Trophoblast cell (in vitro differentiated cells and primary cell): ENCODE measurements around the gene MARS2.
A peak's percentile ranks its signal among the peaks of the same experiment; 100 is the strongest.
"Not testable (repeated sequence)": the region's sequence is repeated elsewhere in the genome, so short reads cannot be mapped to it uniquely, and the experiment has no call there.

ENCODE experiments used
- DNase-seq, 2 donors: peaks; one replicate each; pipeline ENCODE4 v3.0.0-alpha.2; 2016
- H2AFZ ChIP-seq: 2 replicates; pipeline ENCODE4 v1.6.1; 2013; ENCODE audit warnings: low read length, moderate library complexity, mild to moderate bottlenecking; ENCODE audit not compliant: insufficient read depth, poor library complexity
- H2AK5ac ChIP-seq: 2 replicates; pipeline ENCODE4 v1.6.1; 2013; ENCODE audit warnings: mild to moderate bottlenecking, low read length
- H2BK120ac ChIP-seq: 2 replicates; pipeline ENCODE4 v1.6.1; 2013; ENCODE audit warnings: low read length, mild to moderate bottlenecking, moderate library complexity; ENCODE audit not compliant: insufficient read depth, poor library complexity
- H2BK12ac ChIP-seq: 2 replicates; pipeline ENCODE4 v1.6.1; 2013; ENCODE audit warnings: mild to moderate bottlenecking, low read length, moderate library complexity
- H2BK5ac ChIP-seq: 2 replicates; pipeline ENCODE4 v1.6.1; 2013; ENCODE audit warnings: low read length, low read depth, moderate library complexity, mild to moderate bottlenecking; ENCODE audit not compliant: poor library complexity
- H3K14ac ChIP-seq: 2 replicates; pipeline ENCODE4 v1.6.1; 2013; ENCODE audit warnings: mild to moderate bottlenecking, low read length
- H3K18ac ChIP-seq: 2 replicates; pipeline ENCODE4 v1.6.1; 2013; ENCODE audit warnings: mild to moderate bottlenecking, low read length
- H3K23ac ChIP-seq: 2 replicates; pipeline ENCODE4 v1.6.1; 2013; ENCODE audit warnings: low read length
- H3K27ac ChIP-seq: 2 replicates; pipeline ENCODE4 v1.5.1; 2013; ENCODE audit warnings: low read depth, mild to moderate bottlenecking, inconsistent platforms, low read length, moderate library complexity
- H3K27me3 ChIP-seq: 2 replicates; pipeline ENCODE4 v1.6.1; 2013; ENCODE audit warnings: inconsistent platforms, mild to moderate bottlenecking, low read length, moderate library complexity; ENCODE audit not compliant: insufficient read depth
- H3K36me3 ChIP-seq, 2 experiments: 1 replicate in 1 of 2; 2 replicates in 1 of 2; pipeline ENCODE4 v1.6.1; 2013; ENCODE audit warnings: low read length in 2 of 2, mild to moderate bottlenecking in 2 of 2, moderate library complexity in 1 of 2; ENCODE audit not compliant: insufficient read depth in 2 of 2, control insufficient read depth in 1 of 2
- H3K4ac ChIP-seq: 2 replicates; pipeline ENCODE4 v1.6.1; 2013; ENCODE audit warnings: low read depth, mild to moderate bottlenecking, low read length, moderate library complexity
- H3K4me1 ChIP-seq, 2 experiments: 1 replicate in 1 of 2; 2 replicates in 1 of 2; pipeline ENCODE4 v1.6.1; 2013; ENCODE audit warnings: low read length in 2 of 2, mild to moderate bottlenecking in 2 of 2, moderate library complexity in 1 of 2; ENCODE audit not compliant: insufficient read depth in 2 of 2, control insufficient read depth in 1 of 2
- H3K4me2 ChIP-seq: 2 replicates; pipeline ENCODE4 v1.6.1; 2013; ENCODE audit warnings: inconsistent platforms, mild to moderate bottlenecking, low read length, moderate library complexity
- H3K4me3 ChIP-seq: 2 replicates; pipeline ENCODE4 v1.5.1; 2013; ENCODE audit warnings: mild to moderate bottlenecking, low read depth, low read length, inconsistent platforms
- H3K79me1 ChIP-seq: one replicate; pipeline ENCODE4 v1.6.1; 2013; ENCODE audit warnings: low read length
- H3K79me2 ChIP-seq: 2 replicates; pipeline ENCODE4 v1.6.1; 2013; ENCODE audit warnings: low read length, mild to moderate bottlenecking; ENCODE audit not compliant: control insufficient read depth, insufficient read depth, poor library complexity
- H3K9ac ChIP-seq: 2 replicates; pipeline ENCODE4 v1.6.1; 2013; ENCODE audit warnings: mild to moderate bottlenecking, low read length
- H3K9me3 ChIP-seq: 2 replicates; pipeline ENCODE4 v1.6.1; 2013; ENCODE audit warnings: low read depth, mild to moderate bottlenecking, control low read depth, inconsistent platforms, low read length; ENCODE audit not compliant: insufficient read depth
- H4K12ac ChIP-seq: 2 replicates; pipeline ENCODE4 v1.6.1; 2013; ENCODE audit warnings: low read depth, mild to moderate bottlenecking, low read length, moderate library complexity
- H4K8ac ChIP-seq: 2 replicates; pipeline ENCODE4 v1.6.1; 2013; ENCODE audit warnings: low read depth, mild to moderate bottlenecking, low read length, moderate library complexity
- H4K91ac ChIP-seq: one replicate; pipeline ENCODE4 v1.6.1; 2013; ENCODE audit warnings: low read depth, mild to moderate bottlenecking, low read length, moderate library complexity
- WGBS: extraction: QIAGEN DNeasy Blood & Tissue Kit; methylation state at CpG from one replicate; pipeline ENCODE4 v1.1.7; 2013; ENCODE audit warnings: missing lambda C conversion rate; ENCODE audit not compliant: insufficient read length, insufficient coverage; ENCODE audit errors: extremely low coverage; 5-methylcytosine and 5-hydroxymethylcytosine counted together

The MARS2 gene

GRCh38 chr2:197675711-197676188 is 29.4 kb upstream of the MARS2 start:
- no peak overlapping the region for H2AFZ ChIP-seq

GRCh38 chr2:197677056-197677455 is 28.1 kb upstream of the MARS2 start:
- no peak overlapping the region for H4K91ac ChIP-seq
- no peak overlapping the region for H2BK120ac ChIP-seq
- H4K12ac ChIP-seq = no peak overlapping the region
- H3K9me3 ChIP-seq = no peaks in the 10 kb centered on the region
- no peak overlapping the region for H2AFZ ChIP-seq
- no peak overlapping the region for H3K27ac ChIP-seq
- H3K18ac ChIP-seq = no peak overlapping the region
- H3K79me1 ChIP-seq = no peaks in the 10 kb centered on the region
- H2BK5ac ChIP-seq = no peak overlapping the region
- WGBS = no CpG with 5 or more reads among the region's 3 CpGs
- H3K4ac ChIP-seq = no peak overlapping the region
- no peak overlapping the region for H3K23ac ChIP-seq
- no peak overlapping the region for H3K9ac ChIP-seq
- no peaks in the 10 kb centered on the region for H3K79me2 ChIP-seq
- no peak for DNase-seq
- H3K4me2 ChIP-seq = no peak overlapping the region
- H3K4me1 ChIP-seq = no peaks in the 10 kb centered on the region
- no peaks in the 10 kb centered on the region for H3K36me3 ChIP-seq
- H2BK12ac ChIP-seq = no peak overlapping the region
- H3K27me3 ChIP-seq = no peaks in the 10 kb centered on the region
- H2AK5ac ChIP-seq = no peak overlapping the region
- H3K14ac ChIP-seq = no peak overlapping the region
- H3K4me3 ChIP-seq = no peak overlapping the region
- H4K8ac ChIP-seq = no peak overlapping the region

More at GRCh38 chr2:197675711-197676188, 29.4 kb upstream of the MARS2 start:
- no peak overlapping the region for H4K8ac ChIP-seq
- H3K27me3 ChIP-seq = no peaks in the 10 kb centered on the region
- peak overlapping the region; percentile 33 for H3K4me2 ChIP-seq
- no peak overlapping the region for H3K4ac ChIP-seq
- DNase-seq = no peak
- no peaks in the 10 kb centered on the region for H3K79me2 ChIP-seq
- H4K12ac ChIP-seq = no peak overlapping the region
- H3K9ac ChIP-seq = no peak overlapping the region
- no peaks in the 10 kb centered on the region for H3K36me3 ChIP-seq
- WGBS = no CpG with 5 or more reads among the region's 6 CpGs
- H3K18ac ChIP-seq = no peak overlapping the region
- H2BK120ac ChIP-seq = no peak overlapping the region
- H2BK5ac ChIP-seq = no peak overlapping the region
- no peak overlapping the region for H3K4me3 ChIP-seq
- no peak overlapping the region for H3K27ac ChIP-seq
- no peak overlapping the region for H2AK5ac ChIP-seq
- H3K4me1 ChIP-seq = no peaks in the 10 kb centered on the region
- no peak overlapping the region for H3K14ac ChIP-seq
- H3K23ac ChIP-seq = no peak overlapping the region
- H2BK12ac ChIP-seq = no peak overlapping the region
- no peaks in the 10 kb centered on the region for H3K79me1 ChIP-seq
- H3K9me3 ChIP-seq = no peaks in the 10 kb centered on the region
- H4K91ac ChIP-seq = no peak overlapping the region

GRCh38 chr2:197677483-197677882 is 27.7 kb upstream of the MARS2 start:
- no peak overlapping the region for H4K91ac ChIP-seq
- H2BK120ac ChIP-seq = no peak overlapping the region
- no peaks in the 10 kb centered on the region for H3K27me3 ChIP-seq
- H3K4me1 ChIP-seq = no peaks in the 10 kb centered on the region
- no peak overlapping the region for H4K8ac ChIP-seq
- no peak overlapping the region for H3K4ac ChIP-seq
- no peaks in the 10 kb centered on the region for H3K79me1 ChIP-seq
- no peaks in the 10 kb centered on the region for H3K36me3 ChIP-seq
- H3K18ac ChIP-seq = no peak overlapping the region
- DNase-seq = peak in 1 of 2 donors; percentile 3
- H2AFZ ChIP-seq = no peak overlapping the region
- no peaks in the 10 kb centered on the region for H3K9me3 ChIP-seq
- H4K12ac ChIP-seq = no peak overlapping the region
- H3K23ac ChIP-seq = no peak overlapping the region
- no peak overlapping the region for H2BK5ac ChIP-seq
- H3K79me2 ChIP-seq = no peaks in the 10 kb centered on the region
- no peak overlapping the region for H3K27ac ChIP-seq
- H3K4me3 ChIP-seq = no peak overlapping the region
- no peak overlapping the region for H3K14ac ChIP-seq
- no peak overlapping the region for H3K4me2 ChIP-seq
- no peak overlapping the region for H3K9ac ChIP-seq
- H2AK5ac ChIP-seq = no peak overlapping the region
- WGBS = no CpG with 5 or more reads among the region's 2 CpGs
- H2BK12ac ChIP-seq = no peak overlapping the region

- H2AK5ac ChIP-seq, H3K27me3 ChIP-seq, H3K79me1 ChIP-seq, H2BK120ac ChIP-seq, H3K4ac ChIP-seq, H3K79me2 ChIP-seq, H3K9me3 ChIP-seq, H3K27ac ChIP-seq, H4K91ac ChIP-seq, H3K36me3 ChIP-seq, H2BK12ac ChIP-seq, H3K4me2 ChIP-seq, H3K23ac ChIP-seq, H3K9ac ChIP-seq, H3K14ac ChIP-seq, DNase-seq, H3K4me1 ChIP-seq, H4K8ac ChIP-seq, H3K4me3 ChIP-seq, H2BK5ac ChIP-seq, H4K12ac ChIP-seq, H3K18ac ChIP-seq, H2AFZ ChIP-seq: not testable (repeated sequence)
- WGBS = no CpG with 5 or more reads among the region's 6 CpGs
These were observed 10.0 kb upstream of the MARS2 start for GRCh38 chr2:197695206-197695605.
